Activated CD8-positive, alpha-beta T cell treated with anti-CD3 and anti-CD28 coated beads, Interleukin-2, amount 10 ng/mL, durations not matched to agents 7 days and 5 days (primary cell): ENCODE measurements around the gene MAGI1. TPM values are rescaled to one million over a fixed set of nuclear protein-coding genes. Genes with fewer than 3 reads are reported as not detected.

Source experiments
- ATAC-seq: fragments of 150-1000 bp; cut with Tn5 transposase; one replicate; pipeline ENCODE4 v1.10.0; 2021; ENCODE audit warnings: moderate library complexity
- CTCF ChIA-PET: fragments of 350-600 bp; sonication (Branson Sonifier 250); formaldehyde crosslinking; loops from one replicate; lab custom pipeline; 2021; ENCODE audit warnings: antibody characterized with exemption; lab: Charles Lee
- POLR2A ChIA-PET: fragments of 350-600 bp; sonication (Branson Sonifier 250); formaldehyde crosslinking; loops from one replicate; lab custom pipeline; 2021; ENCODE audit warnings: antibody characterized with exemption; lab: Charles Lee
- DNase-seq: peaks from one replicate; pipeline ENCODE4 v3.0.0-alpha.2; 2020
- H3K27ac Mint-ChIP-seq: one replicate; pipeline ENCODE4 v1.8.0; 2021; ENCODE audit warnings: mild to moderate bottlenecking, mixed read lengths
- H3K27me3 Mint-ChIP-seq: one replicate; pipeline ENCODE4 v1.8.0; 2021; ENCODE audit warnings: low read depth, mixed read lengths
- H3K36me3 Mint-ChIP-seq: one replicate; pipeline ENCODE4 v1.8.0; 2021; ENCODE audit warnings: low read depth, mixed read lengths
- H3K4me1 Mint-ChIP-seq: one replicate; pipeline ENCODE4 v1.8.0; 2021; ENCODE audit warnings: low read depth, mixed read lengths
- H3K4me3 Mint-ChIP-seq: one replicate; pipeline ENCODE4 v1.8.0; 2021; ENCODE audit warnings: mild to moderate bottlenecking, mixed read lengths
- H3K9me3 Mint-ChIP-seq: one replicate; pipeline ENCODE4 v1.8.0; 2022; ENCODE audit warnings: mixed read lengths; ENCODE audit not compliant: insufficient read depth
- total RNA-seq, 2 experiments: library from RNA; stranded (reverse); gene quantifications; one replicate each; pipeline ENCODE4 v1.2.3, GENCODE V29; 2021

MAGI1 gene
- total RNA-seq, 2 experiments from 2014 or later: not detected

- no peak for DNase-seq
- no peaks in the 10 kb centered on the region for H3K9me3 Mint-ChIP-seq
- H3K4me3 Mint-ChIP-seq: no peak overlapping the region
- no peaks in the 10 kb centered on the region for H3K27me3 Mint-ChIP-seq
- H3K36me3 Mint-ChIP-seq: no peaks in the 10 kb centered on the region
- ChIA-PET POLR2A (no interaction called here), CTCF (no interaction called here)
- H3K4me1 Mint-ChIP-seq: no peaks in the 10 kb centered on the region
- no peak overlapping the region for H3K27ac Mint-ChIP-seq
- ATAC-seq: no peak
Observed at GRCh38 chr3:65344846-65345245, 693.9 kb downstream of the MAGI1 start.

- Mint-ChIP-seq H3K9me3 (no peaks in the 10 kb centered on the region), H3K4me1 (no peaks in the 10 kb centered on the region), H3K4me3 (no peak overlapping the region), H3K27ac (no peak overlapping the region), H3K36me3 (no peaks in the 10 kb centered on the region), H3K27me3 (no peaks in the 10 kb centered on the region)
- POLR2A ChIA-PET: no interaction called here
- ATAC-seq (no peak), DNase-seq (no peak)
- CTCF ChIA-PET: no interaction called here
Observed at GRCh38 chr3:65344444-65344843, 694.3 kb downstream of the MAGI1 start.

- H3K36me3 Mint-ChIP-seq: no peaks in the 10 kb centered on the region
- ChIA-PET CTCF (no interaction called here), POLR2A (no interaction called here)
- ATAC-seq: no peak
- no peak overlapping the region for H3K27ac Mint-ChIP-seq
- DNase-seq: no peak
- no peak overlapping the region for H3K4me3 Mint-ChIP-seq
- no peaks in the 10 kb centered on the region for H3K9me3 Mint-ChIP-seq
- no peaks in the 10 kb centered on the region for H3K4me1 Mint-ChIP-seq
- H3K27me3 Mint-ChIP-seq: no peaks in the 10 kb centered on the region
Observed at GRCh38 chr3:65343736-65344135, 695.0 kb downstream of the MAGI1 start.

GRCh38 chr3:65343026-65343425 lies 695.7 kb downstream of the MAGI1 start:
- ATAC-seq (no peak), DNase-seq (no peak)
- H3K27ac Mint-ChIP-seq: no peak overlapping the region
- H3K4me1 Mint-ChIP-seq: no peaks in the 10 kb centered on the region
- H3K4me3 Mint-ChIP-seq: no peak overlapping the region
- H3K9me3 Mint-ChIP-seq: no peaks in the 10 kb centered on the region
- no peaks in the 10 kb centered on the region for H3K27me3 Mint-ChIP-seq
- no peaks in the 10 kb centered on the region for H3K36me3 Mint-ChIP-seq
- ChIA-PET POLR2A (no interaction called here), CTCF (no interaction called here)

GRCh38 chr3:65342084-65342683 lies 696.5 kb downstream of the MAGI1 start:
- Mint-ChIP-seq H3K27ac (no peak overlapping the region), H3K36me3 (no peaks in the 10 kb centered on the region), H3K9me3 (no peaks in the 10 kb centered on the region), H3K4me3 (no peak overlapping the region), H3K27me3 (no peaks in the 10 kb centered on the region), H3K4me1 (no peaks in the 10 kb centered on the region)
- DNase-seq: peak; percentile 31
- no peak for ATAC-seq
- ChIA-PET POLR2A (no interaction called here), CTCF (interaction anchor here (0.7 kb wide), 1 partner anchor 17 kb away, joined by 3 read pairs; no protein-coding TSS in a partner anchor)

- CTCF ChIA-PET: no interaction called here
Observed at GRCh38 chr3:65339192-65339740, 699.5 kb downstream of the MAGI1 start.

GRCh38 chr3:65338571-65338970 lies 700.1 kb downstream of the MAGI1 start:
- no peak for DNase-seq
- POLR2A ChIA-PET: no interaction called here
- H3K9me3 Mint-ChIP-seq: no peaks in the 10 kb centered on the region
- H3K27ac Mint-ChIP-seq: no peak overlapping the region
- no peaks in the 10 kb centered on the region for H3K27me3 Mint-ChIP-seq
- no peak overlapping the region for H3K4me3 Mint-ChIP-seq
- H3K36me3 Mint-ChIP-seq: no peaks in the 10 kb centered on the region
- H3K4me1 Mint-ChIP-seq: no peaks in the 10 kb centered on the region
- CTCF ChIA-PET: no interaction called here
- no peak for ATAC-seq

More at GRCh38 chr3:65339192-65339740, 699.5 kb downstream of the MAGI1 start:
- H3K36me3 Mint-ChIP-seq: no peaks in the 10 kb centered on the region
- no peak for ATAC-seq
- H3K4me3 Mint-ChIP-seq: no peak overlapping the region
- H3K27ac Mint-ChIP-seq: no peak overlapping the region
- no peak for DNase-seq
- no peaks in the 10 kb centered on the region for H3K27me3 Mint-ChIP-seq
- H3K4me1 Mint-ChIP-seq: no peaks in the 10 kb centered on the region
- H3K9me3 Mint-ChIP-seq: no peaks in the 10 kb centered on the region
- POLR2A ChIA-PET: no interaction called here

- ATAC-seq (no peak), DNase-seq (no peak)
- no peaks in the 10 kb centered on the region for H3K9me3 Mint-ChIP-seq
- H3K4me3 Mint-ChIP-seq: no peak overlapping the region
- no peaks in the 10 kb centered on the region for H3K4me1 Mint-ChIP-seq
- ChIA-PET CTCF (no interaction called here), POLR2A (no interaction called here)
- H3K27me3 Mint-ChIP-seq: no peaks in the 10 kb centered on the region
- no peak overlapping the region for H3K27ac Mint-ChIP-seq
- H3K36me3 Mint-ChIP-seq: no peaks in the 10 kb centered on the region
Observed at GRCh38 chr3:65335587-65335986, 703.1 kb downstream of the MAGI1 start.

GRCh38 chr3:65334045-65334665 lies 704.6 kb downstream of the MAGI1 start:
- Mint-ChIP-seq H3K27ac (no peak overlapping the region), H3K36me3 (no peaks in the 10 kb centered on the region), H3K9me3 (no peaks in the 10 kb centered on the region), H3K4me1 (no peaks in the 10 kb centered on the region), H3K4me3 (no peak overlapping the region), H3K27me3 (no peaks in the 10 kb centered on the region)
- ChIA-PET POLR2A (no interaction called here), CTCF (no interaction called here)
- ATAC-seq (no peak), DNase-seq (no peak)

GRCh38 chr3:65331730-65332129 lies 707.0 kb downstream of the MAGI1 start:
- Mint-ChIP-seq H3K27ac (no peak overlapping the region), H3K9me3 (no peaks in the 10 kb centered on the region), H3K4me3 (no peak overlapping the region), H3K27me3 (no peaks in the 10 kb centered on the region), H3K36me3 (no peaks in the 10 kb centered on the region), H3K4me1 (no peaks in the 10 kb centered on the region)
- DNase-seq (no peak), ATAC-seq (no peak)
- ChIA-PET CTCF (no interaction called here), POLR2A (no interaction called here)

- Mint-ChIP-seq H3K27ac (no peak overlapping the region), H3K9me3 (no peaks in the 10 kb centered on the region), H3K36me3 (no peaks in the 10 kb centered on the region), H3K4me1 (no peaks in the 10 kb centered on the region), H3K4me3 (no peak overlapping the region), H3K27me3 (no peaks in the 10 kb centered on the region)
- ATAC-seq (no peak), DNase-seq (no peak)
- POLR2A ChIA-PET: no interaction called here
- CTCF ChIA-PET: interaction anchor here (0.8 kb wide), 1 partner anchor 42 kb away, joined by 3 read pairs; no protein-coding TSS in a partner anchor
Observed at GRCh38 chr3:65330072-65330471, 708.6 kb downstream of the MAGI1 start.

GRCh38 chr3:65328148-65328547 lies 710.6 kb downstream of the MAGI1 start:
- Mint-ChIP-seq H3K4me3 (no peak overlapping the region), H3K27ac (no peak overlapping the region), H3K36me3 (no peaks in the 10 kb centered on the region), H3K4me1 (no peaks in the 10 kb centered on the region), H3K9me3 (no peaks in the 10 kb centered on the region), H3K27me3 (no peaks in the 10 kb centered on the region)
- no peak for ATAC-seq
- POLR2A ChIA-PET: no interaction called here
- DNase-seq: no peak
- CTCF ChIA-PET: no interaction called here
